ACC112 (cell line): ENCODE results near the gene LPIN3.

Experiments used
- H2AFZ ChIP-seq: fragments of 200-600 bp; sonication (generic); one replicate; pipeline ENCODE4 v1.6.0; 2017; ENCODE audit warnings: antibody characterized with exemption, low read length; ENCODE audit not compliant: unreplicated experiment
- H3K27ac ChIP-seq: fragments of 200-600 bp; sonication (generic); 2 replicates; pipeline ENCODE4 v1.5.1; 2014; ENCODE audit warnings: low read depth, mild to moderate bottlenecking, antibody characterized with exemption, low read length, moderate library complexity
- H3K27me3 ChIP-seq: fragments of 200-600 bp; sonication (generic); 2 replicates; pipeline ENCODE4 v1.6.1; 2014; ENCODE audit warnings: mild to moderate bottlenecking, antibody characterized with exemption, low read length, moderate library complexity, mixed read lengths; ENCODE audit not compliant: insufficient read depth
- H3K36me3 ChIP-seq: fragments of 200-600 bp; sonication (generic); 2 replicates; pipeline ENCODE4 v1.6.1; 2016; ENCODE audit warnings: mild to moderate bottlenecking, antibody characterized with exemption, low read length, moderate library complexity, mixed read lengths; ENCODE audit not compliant: insufficient read depth
- H3K4me1 ChIP-seq: fragments of 200-600 bp; sonication (generic); one replicate; pipeline ENCODE4 v1.6.1; 2016; ENCODE audit warnings: low read length, mixed read lengths; ENCODE audit not compliant: insufficient read depth, unreplicated experiment, control insufficient read depth
- H3K4me3 ChIP-seq: fragments of 200-600 bp; sonication (generic); 2 replicates; pipeline ENCODE4 v1.5.1; 2014; ENCODE audit warnings: mild to moderate bottlenecking, low read depth, low read length
- H3K79me2 ChIP-seq: fragments of 200-600 bp; sonication (generic); one replicate; pipeline ENCODE4 v1.6.0; 2016; ENCODE audit warnings: low read length; ENCODE audit not compliant: control insufficient read depth, unreplicated experiment, insufficient read depth

Gene LPIN3

GRCh38 chr20:41327178-41327577 is 13.4 kb upstream of the LPIN3 start:
- Histone ChIP-seq H3K4me3 (no peak overlapping the region), H3K79me2 (no peaks in the 10 kb centered on the region), H3K36me3 (no peaks in the 10 kb centered on the region), H3K27ac (no peak overlapping the region), H2AFZ (no peak overlapping the region), H3K4me1 (peaks cover 23% of the 10 kb centered on the region), H3K27me3 (no peaks in the 10 kb centered on the region)

GRCh38 chr20:41329435-41330342 is 10.9 kb upstream of the LPIN3 start:
- Histone ChIP-seq H3K36me3 (no peaks in the 10 kb centered on the region), H3K27ac (peak overlapping the region; percentile 93), H2AFZ (peak overlapping the region; percentile 80), H3K4me3 (peak overlapping the region; percentile 28; the same call in 1 of the 2 replicates), H3K79me2 (no peaks in the 10 kb centered on the region), H3K27me3 (no peaks in the 10 kb centered on the region), H3K4me1 (peaks cover 23% of the 10 kb centered on the region)

GRCh38 chr20:41330343-41330720 is 10.3 kb upstream of the LPIN3 start:
- H3K27ac ChIP-seq: peak overlapping the region; percentile 93
- H3K27me3 ChIP-seq: no peaks in the 10 kb centered on the region
- H3K79me2 ChIP-seq: no peaks in the 10 kb centered on the region
- no peaks in the 10 kb centered on the region for H3K36me3 ChIP-seq
- H3K4me3 ChIP-seq: no peak overlapping the region
- H2AFZ ChIP-seq: peak overlapping the region; percentile 63
- H3K4me1 ChIP-seq: peaks cover 23% of the 10 kb centered on the region

GRCh38 chr20:41330941-41331340 is 9.7 kb upstream of the LPIN3 start:
- Histone ChIP-seq H3K4me3 (no peak overlapping the region), H2AFZ (no peak overlapping the region), H3K79me2 (no peaks in the 10 kb centered on the region), H3K27ac (no peak overlapping the region), H3K4me1 (peaks cover 23% of the 10 kb centered on the region), H3K36me3 (no peaks in the 10 kb centered on the region), H3K27me3 (no peaks in the 10 kb centered on the region)

- H3K79me2 ChIP-seq: no peaks in the 10 kb centered on the region
- H3K36me3 ChIP-seq: no peaks in the 10 kb centered on the region
- H3K27ac ChIP-seq: no peak overlapping the region
- H3K4me1 ChIP-seq: peaks cover 23% of the 10 kb centered on the region
- H3K27me3 ChIP-seq: no peaks in the 10 kb centered on the region
- H2AFZ ChIP-seq: no peak overlapping the region
- H3K4me3 ChIP-seq: no peak overlapping the region
Measured at GRCh38 chr20:41331731-41332130, 8.9 kb upstream of the LPIN3 start.

- Histone ChIP-seq H3K27me3 (no peaks in the 10 kb centered on the region), H3K4me3 (no peak overlapping the region), H2AFZ (no peak overlapping the region), H3K79me2 (no peaks in the 10 kb centered on the region), H3K4me1 (peaks cover 16% of the 10 kb centered on the region), H3K36me3 (no peaks in the 10 kb centered on the region), H3K27ac (no peak overlapping the region)
Measured at GRCh38 chr20:41334036-41334435, 6.6 kb upstream of the LPIN3 start.

GRCh38 chr20:41334443-41335421 is 5.9 kb upstream of the LPIN3 start:
- Histone ChIP-seq H3K79me2 (no peaks in the 10 kb centered on the region), H3K4me1 (peaks cover 14% of the 10 kb centered on the region), H2AFZ (no peak overlapping the region), H3K36me3 (no peaks in the 10 kb centered on the region), H3K27ac (no peak overlapping the region), H3K27me3 (no peaks in the 10 kb centered on the region), H3K4me3 (no peak overlapping the region)

- H3K79me2 ChIP-seq: no peaks in the 10 kb centered on the region
- H3K27me3 ChIP-seq: no peaks in the 10 kb centered on the region
- no peak overlapping the region for H3K27ac ChIP-seq
- peaks cover 8% of the 10 kb centered on the region for H3K4me1 ChIP-seq
- no peak overlapping the region for H2AFZ ChIP-seq
- no peaks in the 10 kb centered on the region for H3K36me3 ChIP-seq
- no peak overlapping the region for H3K4me3 ChIP-seq
Measured at GRCh38 chr20:41335591-41335990, 5.0 kb upstream of the LPIN3 start.

GRCh38 chr20:41336711-41337492 is 3.7 kb upstream of the LPIN3 start:
- Histone ChIP-seq H3K4me3 (no peak overlapping the region), H3K79me2 (peaks cover 10% of the 10 kb centered on the region), H3K27ac (no peak overlapping the region), H2AFZ (no peak overlapping the region), H3K27me3 (no peaks in the 10 kb centered on the region), H3K4me1 (peaks cover 11% of the 10 kb centered on the region), H3K36me3 (no peaks in the 10 kb centered on the region)

GRCh38 chr20:41339957-41340326 is 679 bp upstream of the LPIN3 start:
- Histone ChIP-seq H3K4me3 (peak overlapping the region; percentile 80), H3K27ac (peak overlapping the region; percentile 32; the same call in 1 of the 2 replicates), H3K27me3 (no peaks in the 10 kb centered on the region), H3K4me1 (peaks cover 16% of the 10 kb centered on the region), H2AFZ (peak overlapping the region; percentile 58), H3K36me3 (no peaks in the 10 kb centered on the region), H3K79me2 (peaks cover 24% of the 10 kb centered on the region)
